ENCODE data around the gene COL1A1.

COL1A1 gene

DNA sequence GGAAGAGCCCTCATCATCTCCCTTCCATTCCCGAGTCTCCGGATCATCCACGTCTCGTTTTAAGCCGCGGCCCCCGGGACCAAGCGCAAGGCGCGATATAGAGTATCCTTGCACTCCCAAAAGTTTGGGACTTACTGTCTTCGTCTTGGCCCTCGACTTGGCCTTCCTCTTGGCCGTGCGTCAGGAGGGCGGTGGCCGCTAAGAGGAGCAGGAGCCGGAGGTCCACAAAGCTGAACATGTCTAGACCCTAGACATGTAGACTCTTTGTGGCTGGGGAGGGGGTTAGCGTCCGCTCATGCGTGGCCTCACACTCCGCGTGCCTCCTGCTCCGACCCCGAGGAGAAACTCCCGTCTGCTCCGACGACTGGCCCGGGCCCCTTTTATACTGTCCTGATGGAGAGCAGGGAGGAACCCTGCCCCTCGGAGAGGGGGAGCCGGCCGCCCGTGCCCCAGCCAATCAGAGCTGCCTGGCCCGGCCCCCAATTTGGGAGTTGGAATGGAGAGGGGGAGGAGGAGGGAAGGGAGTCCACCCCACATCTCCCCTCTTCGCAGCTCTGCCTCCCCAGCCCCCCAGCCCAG, at the start of gene COL1A1:
Gene COL1A1, minus strand, starts transcription at position 356 of the 579 bp plus-strand sequence. Its CDS starts 118 bp downstream, at position 238.
- DNase-seq = peak; percentile 73

DNA sequence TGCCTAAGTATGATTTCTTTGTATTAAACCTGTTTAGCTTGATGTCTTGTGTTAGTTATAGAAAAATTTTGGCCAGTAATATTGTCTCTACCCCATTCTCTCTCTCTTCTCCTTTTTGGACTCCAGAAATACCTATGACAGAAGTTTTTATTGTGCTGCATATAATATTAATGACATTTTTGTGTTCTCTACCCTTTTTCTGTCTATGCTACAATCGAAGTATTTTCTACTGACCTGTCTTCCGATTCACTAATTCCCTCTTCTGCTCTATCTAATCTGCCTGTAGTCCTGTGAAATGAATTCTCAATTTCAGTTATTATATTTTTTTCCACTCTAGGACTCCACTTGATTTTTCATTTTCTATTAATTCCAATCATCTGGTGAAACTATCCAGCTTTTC, 46.8 kb upstream of the COL1A1 start:
- no peak for DNase-seq

DNA sequence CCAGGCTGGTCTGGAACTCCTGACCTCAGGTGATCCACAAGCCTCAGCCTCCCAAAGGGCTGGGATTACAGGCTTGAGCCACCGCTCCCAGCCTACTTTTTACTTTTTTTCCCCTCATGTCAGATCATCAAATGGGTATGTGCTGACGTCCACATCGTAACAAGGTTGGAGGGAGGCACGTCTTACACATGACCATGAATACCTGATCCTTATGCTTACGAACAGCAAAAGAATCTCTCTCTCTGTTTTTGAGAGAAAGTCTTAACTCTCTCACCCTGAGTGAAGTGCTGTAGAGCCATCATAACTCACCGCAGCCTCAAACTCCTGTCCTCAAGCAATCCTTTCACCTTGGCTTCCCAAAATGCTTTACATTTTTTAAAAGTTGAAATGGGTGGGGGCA, 43.3 kb upstream of the COL1A1 start:
- DNase-seq = no peak

DNA sequence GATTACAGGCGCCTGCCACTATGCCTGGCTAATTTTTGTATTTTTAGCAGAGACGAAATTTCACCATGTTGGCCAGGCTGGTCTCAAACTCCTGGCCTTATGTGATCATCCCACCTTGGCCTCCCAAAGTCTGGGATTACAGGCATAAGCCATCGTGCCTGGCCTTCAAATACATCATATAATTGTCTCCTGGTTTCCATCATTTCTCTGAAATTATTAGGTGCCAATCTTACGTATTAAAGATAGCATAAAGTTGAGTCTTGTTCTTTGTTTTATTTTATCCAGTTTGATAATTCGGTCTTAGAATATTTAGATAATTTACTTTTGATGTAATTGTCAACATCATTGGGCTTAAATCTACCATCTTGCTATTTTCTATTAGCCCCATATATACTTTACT, 40.0 kb upstream of the COL1A1 start:
- no peak for DNase-seq

DNA sequence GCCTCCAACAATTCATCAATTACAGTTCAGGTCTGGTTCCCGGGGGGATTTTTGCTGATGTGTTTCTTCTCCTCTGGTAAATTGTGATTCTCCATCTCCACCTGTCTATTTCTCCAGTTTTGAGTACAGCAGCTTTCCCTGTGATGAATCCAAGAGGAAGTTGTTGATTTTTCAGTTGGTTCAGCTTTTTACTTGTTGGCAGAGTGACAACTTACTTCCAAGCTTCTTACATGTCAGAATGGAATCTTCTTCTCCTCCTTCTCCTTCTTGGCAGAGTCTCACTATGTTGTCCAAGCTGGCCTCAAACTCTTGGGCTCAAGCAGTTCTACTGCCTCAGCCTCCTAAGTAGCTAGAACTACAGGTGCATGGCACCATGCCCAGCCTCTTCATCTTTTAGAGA, 39.4 kb upstream of the COL1A1 start:
- DNase-seq = no peak

DNA sequence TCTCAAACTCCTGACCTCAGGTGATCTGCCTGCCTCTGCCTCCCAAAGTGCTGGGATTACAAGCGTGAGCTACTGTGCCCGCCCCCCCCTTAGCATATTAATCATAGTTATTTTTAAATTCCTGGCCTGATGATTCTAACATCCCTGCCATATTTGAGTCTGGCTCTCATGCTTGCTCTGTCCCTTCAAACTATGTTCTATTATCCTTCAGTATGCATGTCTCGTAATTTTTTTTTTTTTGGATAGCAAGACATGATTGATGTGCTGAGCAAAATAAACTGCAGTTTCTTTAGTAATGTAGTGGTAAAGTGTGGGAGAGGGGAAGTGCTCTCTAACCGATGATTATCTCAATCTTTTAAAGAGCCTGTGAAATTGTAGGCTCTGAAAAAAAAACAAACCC, 38.5 kb upstream of the COL1A1 start:
- no peak for DNase-seq

DNA sequence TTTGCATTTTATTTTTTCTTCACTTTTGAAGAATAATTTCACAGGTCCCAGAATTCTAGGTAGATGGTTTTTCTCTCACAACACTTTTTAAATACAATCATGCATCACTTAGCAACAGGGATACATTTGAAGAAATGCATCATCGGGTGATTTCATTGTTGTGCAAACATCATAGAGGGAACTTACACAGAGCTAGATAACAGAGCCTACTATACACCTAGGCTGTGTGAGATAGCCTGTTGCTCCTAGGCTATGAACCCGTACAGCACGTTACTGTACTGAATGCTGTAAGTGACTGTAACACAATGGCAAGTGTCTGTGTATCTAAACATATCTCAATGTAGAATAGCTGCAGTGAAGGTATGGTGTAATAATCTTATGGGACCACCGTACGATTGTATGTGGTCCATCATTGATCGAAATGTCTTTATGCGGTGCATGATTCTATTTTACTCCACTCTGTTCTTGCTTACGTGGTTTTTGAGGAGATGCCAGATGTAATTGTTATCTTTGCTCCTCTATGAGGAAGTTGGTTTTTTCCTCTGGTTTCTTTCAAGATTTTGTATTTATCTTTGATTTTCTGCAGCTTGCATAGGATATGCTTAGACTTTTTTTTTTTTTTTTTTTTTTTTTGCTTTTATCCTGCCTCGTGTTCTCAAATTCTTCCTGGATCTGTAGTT, 37.3 kb upstream of the COL1A1 start:
- no peak for DNase-seq

DNA sequence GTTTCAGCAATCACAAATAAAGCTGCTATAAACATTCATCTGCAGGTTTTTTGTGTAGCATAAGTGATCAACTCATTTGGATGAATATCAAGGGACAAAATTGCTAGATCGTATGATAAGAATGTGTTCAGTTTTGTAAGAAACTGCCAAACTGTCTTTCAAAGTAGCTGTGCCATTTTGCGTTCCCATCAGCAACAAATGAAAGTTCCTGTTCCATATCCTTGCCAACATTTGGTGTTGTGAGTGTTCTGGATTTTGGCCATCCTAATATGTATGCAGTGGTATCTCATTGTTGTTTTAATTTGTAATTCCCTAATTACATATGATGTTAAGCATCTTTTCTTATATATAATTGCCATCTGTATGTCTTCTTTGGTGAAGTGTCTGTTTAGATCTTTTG, 36.5 kb upstream of the COL1A1 start:
- DNase-seq = no peak

DNA sequence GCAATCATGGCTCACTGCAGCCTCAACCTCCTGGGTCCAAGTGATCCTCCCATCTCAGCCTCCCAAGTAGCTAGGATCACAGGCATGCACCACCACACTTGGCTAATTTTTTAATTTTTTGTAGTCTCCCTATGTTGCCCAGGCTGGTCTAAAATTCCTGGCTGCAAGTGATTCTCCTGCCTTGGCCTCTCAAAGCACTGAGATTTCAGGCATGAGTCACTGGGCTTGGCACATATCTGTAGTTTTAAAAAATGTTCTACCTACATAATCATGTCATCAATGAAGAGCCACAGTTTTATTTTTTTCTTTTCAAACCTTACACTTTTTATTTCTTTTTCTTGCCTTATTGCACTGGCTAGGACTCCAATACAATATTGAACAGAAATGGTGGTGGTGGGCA, 33.1 kb upstream of the COL1A1 start:
- no peak for DNase-seq

DNA sequence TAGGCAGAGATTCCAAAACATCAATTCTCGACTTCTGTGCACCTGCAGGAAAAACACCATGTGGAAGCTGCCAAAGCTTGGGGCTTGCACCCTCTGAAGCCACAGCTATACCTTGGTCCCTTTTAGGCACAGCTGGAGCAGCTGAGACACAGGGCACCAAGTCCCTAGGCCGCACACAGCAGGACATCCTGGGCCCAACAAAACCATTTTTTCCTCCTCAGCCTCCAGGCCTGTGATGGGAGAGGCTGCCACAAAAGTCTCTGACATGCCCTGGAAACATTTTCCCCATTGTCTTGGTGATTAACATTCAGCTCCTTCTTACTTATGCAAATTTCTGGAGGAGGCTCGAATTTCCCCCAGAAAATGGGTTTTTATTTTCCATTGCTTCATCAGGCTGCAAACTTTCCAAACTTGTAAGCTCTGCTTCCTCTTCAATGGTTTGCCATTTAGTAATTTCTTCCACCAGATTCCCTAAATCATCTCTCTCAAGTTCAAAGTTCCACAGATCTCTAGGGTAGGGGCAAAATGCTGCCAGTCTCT, 24.3 kb upstream of the COL1A1 start:
- DNase-seq = no peak

DNA sequence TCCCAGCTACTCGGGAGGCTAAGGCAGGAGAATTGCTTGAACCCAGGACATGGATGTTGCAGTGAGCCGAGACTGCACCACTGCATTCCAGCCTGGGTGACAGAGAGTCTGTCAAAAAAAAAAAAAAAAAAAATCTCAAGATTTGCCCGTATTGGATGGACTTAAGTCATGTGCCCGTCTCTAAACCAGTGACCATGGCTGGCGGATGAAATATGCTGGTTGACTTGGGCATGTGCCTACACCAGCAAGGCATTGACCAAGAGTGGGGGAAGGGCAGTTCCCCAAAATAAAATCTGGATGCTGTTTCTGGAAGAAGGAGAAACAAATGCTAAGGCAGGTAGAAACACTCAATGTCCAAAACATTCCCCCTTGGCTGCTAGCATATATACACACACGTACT, 21.5 kb upstream of the COL1A1 start:
- no peak for DNase-seq

DNA sequence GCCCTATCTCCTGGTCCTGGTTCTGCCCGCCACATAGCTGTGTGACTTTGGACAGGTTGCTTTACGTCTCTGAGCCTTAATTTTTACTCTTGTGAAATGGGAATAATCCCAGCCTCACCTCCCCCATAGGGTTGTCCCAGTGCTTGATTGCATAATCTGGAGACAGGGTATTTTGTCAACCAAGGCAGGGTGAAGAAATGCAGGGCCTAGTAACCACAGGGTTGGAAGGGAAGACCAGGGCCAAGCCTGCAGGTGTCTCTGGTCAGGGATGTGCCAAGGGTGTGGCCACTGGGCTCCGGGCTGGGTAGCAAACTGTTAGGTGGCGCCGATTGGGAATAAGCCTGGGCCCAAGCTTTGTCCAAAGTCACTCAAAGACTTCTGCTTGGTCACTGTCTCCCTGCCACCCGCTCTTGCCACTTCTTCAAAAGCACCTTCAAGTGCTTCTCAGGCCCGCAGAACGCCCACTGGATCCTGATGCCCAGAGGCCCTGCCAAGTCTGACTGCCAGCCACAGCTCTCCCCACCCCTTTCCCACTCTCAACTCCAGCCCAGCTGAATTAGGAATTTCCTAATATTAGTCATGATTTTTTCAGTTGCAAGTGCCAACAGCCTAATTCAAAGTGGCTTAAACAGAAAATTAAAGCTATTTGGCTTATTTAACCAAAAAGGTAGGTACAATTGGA, 20.6 kb upstream of the COL1A1 start:
- no peak for DNase-seq

DNA sequence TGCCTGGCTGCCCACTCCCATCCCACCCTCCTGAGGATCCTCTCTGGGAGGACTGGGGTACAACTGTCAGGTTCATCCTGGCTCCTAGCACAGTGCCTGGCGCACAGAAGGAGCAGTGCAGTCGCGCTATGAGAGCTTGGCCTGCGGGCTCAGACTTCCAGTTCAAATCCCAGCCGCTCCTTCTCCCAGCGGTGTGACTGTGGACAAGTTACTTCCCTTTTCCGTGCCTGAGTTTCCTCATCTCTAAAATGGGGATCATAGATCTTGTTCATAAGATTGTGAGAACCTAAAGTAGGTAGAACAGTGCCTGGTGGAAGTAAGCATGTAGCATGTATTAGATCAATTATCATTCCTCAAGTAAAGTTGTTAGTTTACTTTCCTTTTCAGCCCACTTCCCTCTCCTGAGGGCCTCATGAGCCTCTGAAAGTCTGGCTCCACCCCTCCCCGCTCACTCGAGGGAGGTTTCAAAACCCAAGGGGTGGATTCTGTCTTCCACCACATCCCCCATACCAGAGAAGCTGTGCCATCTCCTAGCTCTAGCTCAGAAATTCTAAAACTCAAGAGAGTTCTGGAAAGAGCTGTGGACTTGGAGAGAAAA, 19.9 kb upstream of the COL1A1 start:
- DNase-seq = no peak

DNA sequence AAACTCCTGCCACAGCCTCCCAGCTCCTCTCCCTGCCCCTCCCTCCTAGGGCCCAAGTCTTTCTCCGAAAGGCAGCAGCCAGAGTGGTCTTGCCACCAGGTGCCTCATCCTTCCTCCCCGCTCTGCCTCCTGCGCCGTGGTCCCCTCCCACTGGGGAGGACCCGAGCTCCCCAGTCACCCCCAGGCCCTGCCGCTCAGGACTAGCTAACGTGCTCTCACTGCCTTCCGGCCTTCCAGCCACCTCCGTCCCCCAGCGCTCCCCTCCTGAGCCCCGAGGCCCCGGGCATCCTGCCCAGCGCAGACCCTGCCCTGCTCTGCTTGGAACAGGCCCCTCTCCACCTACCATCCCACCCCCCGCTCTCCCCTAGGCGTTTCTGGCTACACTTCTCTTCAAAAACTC, 19.4 kb upstream of the COL1A1 start:
- no peak for DNase-seq

DNA sequence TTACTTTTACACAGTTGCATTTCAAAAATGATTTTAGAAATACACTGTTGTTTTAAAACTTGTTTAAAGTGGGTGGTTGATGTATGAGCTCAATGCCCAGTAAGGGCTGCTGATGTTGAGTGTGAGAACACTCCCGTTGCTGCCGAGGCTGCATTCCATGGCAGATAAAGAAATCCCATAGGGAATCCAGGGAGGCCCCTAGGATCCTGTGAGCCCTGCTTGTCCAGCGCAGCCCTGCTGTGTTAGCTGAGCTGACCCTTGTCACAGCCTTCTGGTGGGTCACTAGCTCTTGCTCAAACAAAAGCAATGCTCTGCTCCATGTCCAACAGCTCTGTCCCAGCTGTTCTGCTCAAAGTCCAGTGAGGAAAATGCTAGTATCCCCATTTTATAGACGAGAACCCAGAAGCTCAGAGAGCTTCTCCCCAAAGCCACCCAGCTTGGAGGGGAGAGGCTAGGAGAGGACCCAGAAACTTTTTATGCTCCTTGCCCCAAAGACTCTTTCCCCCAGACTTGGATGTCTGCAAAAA, 18.6 kb upstream of the COL1A1 start:
- DNase-seq = no peak

DNA sequence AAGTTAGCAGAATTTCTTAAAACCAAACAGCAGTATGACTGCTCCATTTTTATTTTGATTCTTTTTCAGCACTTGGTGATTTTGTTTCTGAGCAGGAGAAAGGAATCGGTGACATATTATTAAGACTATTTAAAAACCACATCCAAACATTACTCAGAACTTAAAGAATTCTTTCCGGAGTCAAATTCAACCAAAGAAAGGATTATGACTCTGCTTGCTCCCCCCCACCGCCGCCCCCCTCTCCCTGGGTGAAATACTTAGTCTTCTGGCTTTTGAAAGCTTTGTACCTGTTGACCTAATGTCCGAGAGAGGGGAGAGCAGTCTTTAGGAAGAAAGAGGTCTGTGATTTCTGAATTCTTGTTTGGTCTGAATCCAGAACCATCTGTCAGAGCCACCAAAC, 17.9 kb upstream of the COL1A1 start:
- no peak for DNase-seq

DNA sequence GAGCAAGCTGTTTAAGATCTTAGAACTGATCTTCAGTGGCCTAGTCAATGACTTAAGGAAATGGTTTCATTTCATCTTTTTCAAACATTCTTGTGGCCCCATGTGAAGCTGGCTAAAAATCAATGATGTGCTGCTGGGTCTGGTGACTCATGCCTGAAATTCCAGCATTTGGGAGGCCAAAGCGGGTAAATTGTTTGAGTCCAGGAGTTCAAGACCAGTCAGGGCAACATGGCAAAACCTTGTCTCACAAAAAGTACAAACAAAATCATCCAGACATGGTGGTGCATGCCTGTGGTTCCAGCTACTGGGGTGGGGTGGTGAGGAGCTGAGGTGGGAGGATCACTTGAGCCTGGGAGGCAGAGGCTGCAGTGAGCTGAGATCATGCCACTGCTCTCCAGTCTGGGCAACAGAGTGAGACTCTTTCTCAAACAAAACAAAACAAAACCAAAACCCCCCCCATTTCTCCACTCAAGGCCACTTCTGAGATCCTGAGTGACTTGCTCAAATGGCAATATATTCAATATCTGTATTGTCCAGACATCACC, 17.4 kb upstream of the COL1A1 start:
- no peak for DNase-seq

DNA sequence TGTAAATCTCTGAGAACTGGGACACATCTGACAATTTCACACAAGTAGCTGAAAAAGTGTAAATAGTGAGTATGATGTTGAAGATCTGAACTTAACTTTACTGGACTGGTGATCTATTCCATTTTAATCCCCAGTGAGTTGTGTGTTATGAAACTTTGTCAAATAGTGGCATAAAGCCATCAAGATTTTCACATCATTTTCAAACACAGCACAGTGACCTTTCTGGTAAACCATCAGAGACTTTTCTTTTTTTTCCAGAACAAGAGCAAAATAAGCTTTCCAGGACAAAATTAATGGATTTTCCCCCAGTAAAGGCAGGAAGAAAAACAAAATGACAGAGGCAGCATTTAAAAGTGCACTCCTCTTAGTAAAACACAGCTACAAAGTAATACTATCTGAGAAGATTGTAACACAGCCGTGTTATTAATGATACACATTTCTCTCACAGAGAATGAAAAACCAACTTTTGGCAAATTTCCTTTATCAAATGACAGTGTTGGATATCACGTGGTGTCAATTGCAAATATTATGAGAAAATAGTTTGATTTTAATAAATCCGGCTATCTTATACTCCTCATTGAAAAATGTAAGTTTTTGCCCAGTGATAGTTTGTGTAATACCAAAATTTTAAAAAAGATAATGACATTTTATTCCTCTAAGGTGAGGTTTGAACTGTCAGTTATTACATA, 16.8 kb upstream of the COL1A1 start:
- DNase-seq = no peak

DNA sequence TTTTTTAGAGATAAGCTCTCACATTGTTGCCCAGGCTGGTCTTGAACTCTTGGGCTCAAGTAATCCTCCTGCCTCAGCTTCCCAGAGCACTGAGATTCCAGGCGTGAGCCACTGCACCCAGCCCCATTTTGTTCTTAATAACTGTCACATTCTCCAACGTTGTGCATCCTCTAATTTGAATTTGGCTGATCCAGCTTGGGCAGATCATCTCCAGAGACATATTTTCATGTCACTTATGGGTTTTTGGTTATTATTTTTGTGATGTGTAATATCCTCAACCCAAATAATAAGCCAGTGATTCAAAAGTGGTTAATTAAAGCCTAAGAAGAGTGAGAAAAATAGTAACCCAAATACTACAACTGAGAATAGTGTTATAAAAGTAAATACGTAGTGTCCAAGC, 16.2 kb upstream of the COL1A1 start:
- DNase-seq = no peak

DNA sequence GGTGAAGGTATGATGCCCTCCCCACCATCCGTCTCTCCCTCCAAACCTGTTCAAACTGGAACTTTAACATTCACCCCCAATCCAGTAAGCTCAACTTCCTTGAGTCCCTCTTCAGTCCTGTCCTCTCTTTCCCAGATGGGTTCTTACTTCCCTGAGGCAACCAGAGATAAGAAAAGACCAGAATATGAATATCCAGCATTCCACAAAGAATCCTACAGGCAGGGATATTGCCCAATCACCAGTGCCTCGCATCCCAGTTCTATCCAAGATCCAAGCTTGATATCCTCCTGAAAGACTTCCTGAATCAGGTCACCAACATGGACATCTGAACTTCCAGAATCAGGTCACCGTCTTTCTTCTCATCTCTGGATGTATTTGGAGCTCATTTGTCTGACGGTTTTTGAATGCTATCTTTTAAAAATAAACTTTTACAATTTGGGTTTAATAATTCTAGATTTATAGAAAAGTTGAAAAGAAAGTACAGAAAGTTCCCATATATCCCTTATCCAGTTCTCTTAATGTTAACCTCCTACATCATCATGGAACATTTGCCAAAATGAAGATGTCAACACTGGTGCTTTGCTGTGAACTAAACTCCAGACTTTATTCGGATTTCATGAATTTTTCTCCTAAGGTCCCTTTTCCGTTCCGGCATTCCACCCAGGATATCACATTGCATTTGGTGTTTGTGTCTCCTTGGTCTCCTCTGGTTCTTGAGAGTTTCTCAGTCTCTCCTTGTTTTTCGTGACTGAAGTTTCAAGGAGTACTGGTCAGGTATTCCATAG, 13.7 kb upstream of the COL1A1 start:
- DNase-seq = no peak

All from GOT3 (cell line).